H1 (cell line): ENCODE measurements around the gene DHPS.
"Not testable (repeated sequence)": the region's sequence is repeated elsewhere in the genome, so short reads cannot be mapped to it uniquely, and the experiment has no call there.

Experiments used
- CEBPB ChIP-seq: IDR thresholded peaks from 2 replicates; pipeline ENCODE4 v1.6.1; 2012; ENCODE audit warnings: low read depth, low read length
- CREB1 ChIP-seq: IDR thresholded peaks from 2 replicates; pipeline ENCODE4 v1.6.1; 2012; ENCODE audit warnings: inconsistent platforms
- EP300 ChIP-seq, 2 experiments: IDR thresholded peaks; 1 replicate in 1 of 2; 2 replicates in 1 of 2; pipeline ENCODE4 v1.6.1; 2011 to 2012; ENCODE audit warnings: low read depth in 2 of 2, low read length in 2 of 2, mild to moderate bottlenecking in 2 of 2, borderline replicate concordance in 1 of 2, inconsistent platforms in 1 of 2, moderate library complexity in 1 of 2
- FOSL1 ChIP-seq: IDR thresholded peaks from 2 replicates; pipeline ENCODE4 v1.6.1; 2011; ENCODE audit warnings: mild to moderate bottlenecking, low read depth, low read length, moderate library complexity; ENCODE audit not compliant: insufficient read depth
- NANOG ChIP-seq: IDR thresholded peaks from 2 replicates; pipeline ENCODE4 v1.6.1; 2011; ENCODE audit warnings: low read length, low read depth, mild to moderate bottlenecking, inconsistent platforms; ENCODE audit not compliant: insufficient read depth, poor library complexity, severe bottlenecking
- PHF8 ChIP-seq: fragments of 200-600 bp; sonication (generic); conservative IDR thresholded peaks from 2 replicates; pipeline ENCODE4 v1.7.1; 2012; ENCODE audit warnings: low read depth, mild to moderate bottlenecking, inconsistent platforms, low read length, moderate library complexity
- POLR2A ChIP-seq, 2 experiments: IDR thresholded peaks; 1 replicate in 1 of 2; 2 replicates in 1 of 2; pipeline ENCODE4 v1.6.1; 2011; ENCODE audit warnings: low read depth in 2 of 2, low read length in 2 of 2, mild to moderate bottlenecking in 2 of 2; ENCODE audit errors: control extremely low read depth in 1 of 2
- POLR2AphosphoS5 ChIP-seq: IDR thresholded peaks from 2 replicates; pipeline ENCODE4 v1.6.1; 2011; ENCODE audit warnings: low read depth, low read length
- SIRT6 ChIP-seq: IDR thresholded peaks from one replicate; pipeline ENCODE4 v1.7.1; 2012; ENCODE audit warnings: low read length, inconsistent platforms
- SP1 ChIP-seq: IDR thresholded peaks from 2 replicates; pipeline ENCODE4 v1.6.1; 2011; ENCODE audit warnings: low read depth, low read length
- ZNF274 ChIP-seq: IDR thresholded peaks from 2 replicates; pipeline ENCODE4 v1.7.0; 2012; ENCODE audit warnings: low read length, borderline replicate concordance; ENCODE audit errors: extremely low read depth
- TF ChIP-seq, protein P1 (sequence below): IDR thresholded peaks from 2 replicates; pipeline ENCODE4 v1.6.1; 2012; ENCODE audit warnings: inconsistent platforms
- TF ChIP-seq, protein P2 (sequence below), 3 experiments: IDR thresholded peaks; 1 replicate in 2 of 3; 2 replicates in 1 of 3; pipeline versions ENCODE4 v1.5.1 to v1.6.1; 2011; ENCODE audit warnings: low read length in 3 of 3, mild to moderate bottlenecking in 3 of 3, inconsistent platforms in 2 of 3, low read depth in 1 of 3, moderate library complexity in 1 of 3; ENCODE audit not compliant: insufficient read depth in 1 of 3; ENCODE audit errors: control extremely low read depth in 1 of 3

DNA sequence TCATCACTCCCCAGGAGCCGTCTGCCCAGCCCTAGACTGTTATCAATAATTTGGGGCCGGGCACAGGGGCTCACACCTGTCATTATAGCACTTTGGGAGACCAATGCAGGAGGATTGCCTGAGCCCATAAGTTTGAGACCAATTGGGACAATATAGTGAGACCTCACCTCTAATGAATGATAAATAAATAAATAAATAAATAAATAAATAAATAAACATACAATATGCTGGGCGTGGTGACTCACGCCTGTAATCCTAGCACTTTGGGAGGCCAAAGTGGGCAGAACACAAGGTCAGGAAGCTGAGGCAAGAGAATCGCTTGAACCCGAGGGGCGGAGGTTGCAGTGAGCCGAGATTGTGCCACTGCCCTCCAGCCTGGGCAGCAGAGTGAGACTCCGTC lies 31.6 kb upstream of the DHPS start:
- TF ChIP-seq POLR2A (IDR thresholded peaks at IDR 0.05; ENCODE audit: control extremely low read depth in 1 of 2, low read depth in 2 of 2, low read length in 2 of 2); SIRT6; POLR2AphosphoS5; ZNF274; PHF8; CREB1; SP1; EP300 (IDR thresholded peaks at IDR 0.05; ENCODE audit: borderline replicate concordance in 1 of 2, low read depth in 2 of 2, low read length in 2 of 2); CEBPB; NANOG; FOSL1: not testable (repeated sequence)
- TF ChIP-seq, protein P1, sequence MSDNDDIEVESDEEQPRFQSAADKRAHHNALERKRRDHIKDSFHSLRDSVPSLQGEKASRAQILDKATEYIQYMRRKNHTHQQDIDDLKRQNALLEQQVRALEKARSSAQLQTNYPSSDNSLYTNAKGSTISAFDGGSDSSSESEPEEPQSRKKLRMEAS, result not testable (repeated sequence)
- TF ChIP-seq, protein P2, sequence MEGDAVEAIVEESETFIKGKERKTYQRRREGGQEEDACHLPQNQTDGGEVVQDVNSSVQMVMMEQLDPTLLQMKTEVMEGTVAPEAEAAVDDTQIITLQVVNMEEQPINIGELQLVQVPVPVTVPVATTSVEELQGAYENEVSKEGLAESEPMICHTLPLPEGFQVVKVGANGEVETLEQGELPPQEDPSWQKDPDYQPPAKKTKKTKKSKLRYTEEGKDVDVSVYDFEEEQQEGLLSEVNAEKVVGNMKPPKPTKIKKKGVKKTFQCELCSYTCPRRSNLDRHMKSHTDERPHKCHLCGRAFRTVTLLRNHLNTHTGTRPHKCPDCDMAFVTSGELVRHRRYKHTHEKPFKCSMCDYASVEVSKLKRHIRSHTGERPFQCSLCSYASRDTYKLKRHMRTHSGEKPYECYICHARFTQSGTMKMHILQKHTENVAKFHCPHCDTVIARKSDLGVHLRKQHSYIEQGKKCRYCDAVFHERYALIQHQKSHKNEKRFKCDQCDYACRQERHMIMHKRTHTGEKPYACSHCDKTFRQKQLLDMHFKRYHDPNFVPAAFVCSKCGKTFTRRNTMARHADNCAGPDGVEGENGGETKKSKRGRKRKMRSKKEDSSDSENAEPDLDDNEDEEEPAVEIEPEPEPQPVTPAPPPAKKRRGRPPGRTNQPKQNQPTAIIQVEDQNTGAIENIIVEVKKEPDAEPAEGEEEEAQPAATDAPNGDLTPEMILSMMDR (IDR thresholded peaks at IDR 0.05; ENCODE audit: control extremely low read depth in 1 of 3, insufficient read depth in 1 of 3, low read depth in 1 of 3, low read length in 3 of 3), result not testable (repeated sequence)
